Measurements from ENCODE around the gene YPEL1.
"Not testable (repeated sequence)": the region's sequence is repeated elsewhere in the genome, so short reads cannot be mapped to it uniquely, and the experiment has no call there.

YPEL1 gene

DNA sequence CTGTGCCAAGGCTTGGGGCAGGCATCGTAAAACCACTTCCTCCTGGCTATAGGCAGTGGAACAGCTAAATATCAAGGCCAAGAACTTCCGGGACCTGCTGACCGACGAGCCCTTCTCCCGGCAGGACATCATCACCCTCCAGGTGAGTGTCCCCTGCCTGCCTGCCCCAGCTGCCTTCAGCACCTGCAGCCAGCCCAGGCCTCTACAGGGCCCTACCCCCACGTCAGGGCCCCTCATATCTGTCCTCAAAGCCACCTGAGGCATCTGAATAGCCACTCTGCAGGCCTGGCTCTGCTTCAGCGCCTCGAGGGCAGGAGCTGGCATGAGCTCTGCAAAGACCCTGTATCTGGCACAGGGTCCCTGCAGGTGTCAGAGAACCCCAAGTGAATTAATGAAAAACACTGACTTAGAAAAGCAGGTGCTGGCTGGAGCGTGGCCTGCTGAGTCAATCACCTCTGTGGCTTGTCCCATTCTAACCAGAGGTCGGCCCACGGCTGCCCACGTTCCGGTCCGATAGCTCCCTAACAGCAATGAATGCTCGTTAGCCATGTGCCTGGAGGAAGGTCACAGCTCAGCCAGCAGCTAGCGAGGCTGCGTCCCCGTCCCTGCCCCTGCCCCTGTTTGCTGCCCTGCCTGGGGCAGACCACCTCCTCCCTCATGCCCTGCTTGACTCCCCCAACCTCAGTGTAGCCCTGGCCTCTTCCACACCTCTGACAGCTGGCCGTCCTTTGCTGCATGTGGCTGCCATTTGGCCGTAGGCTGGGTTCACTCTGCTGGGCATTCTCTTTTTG, 53.0 kb downstream of the YPEL1 start:
- Histone ChIP-seq H2AFZ (ENCODE audit: low read depth) (no peak overlapping the region), H3K27ac (no peak overlapping the region), H3K36me3 (ENCODE audit: insufficient read depth) (no peaks in the 10 kb centered on the region), H3K4me1 (ENCODE audit: low read depth, poor library complexity, severe bottlenecking) (peaks cover 9% of the 10 kb centered on the region), H3K9ac (no peak overlapping the region), H3K4me2 (no peak overlapping the region), H3K79me2 (ENCODE audit: insufficient read depth, low read depth) (no peaks in the 10 kb centered on the region), H3K27me3 (ENCODE audit: insufficient read depth, low read depth) (no peaks in the 10 kb centered on the region), H3K4me3 (IDR thresholded peaks at IDR 0.05; ENCODE audit: insufficient read depth, low read depth, low read length) (no peak overlapping the region), H4K20me1 (ENCODE audit: insufficient read depth) (no peaks in the 10 kb centered on the region)
- TF ChIP-seq, protein P1, sequence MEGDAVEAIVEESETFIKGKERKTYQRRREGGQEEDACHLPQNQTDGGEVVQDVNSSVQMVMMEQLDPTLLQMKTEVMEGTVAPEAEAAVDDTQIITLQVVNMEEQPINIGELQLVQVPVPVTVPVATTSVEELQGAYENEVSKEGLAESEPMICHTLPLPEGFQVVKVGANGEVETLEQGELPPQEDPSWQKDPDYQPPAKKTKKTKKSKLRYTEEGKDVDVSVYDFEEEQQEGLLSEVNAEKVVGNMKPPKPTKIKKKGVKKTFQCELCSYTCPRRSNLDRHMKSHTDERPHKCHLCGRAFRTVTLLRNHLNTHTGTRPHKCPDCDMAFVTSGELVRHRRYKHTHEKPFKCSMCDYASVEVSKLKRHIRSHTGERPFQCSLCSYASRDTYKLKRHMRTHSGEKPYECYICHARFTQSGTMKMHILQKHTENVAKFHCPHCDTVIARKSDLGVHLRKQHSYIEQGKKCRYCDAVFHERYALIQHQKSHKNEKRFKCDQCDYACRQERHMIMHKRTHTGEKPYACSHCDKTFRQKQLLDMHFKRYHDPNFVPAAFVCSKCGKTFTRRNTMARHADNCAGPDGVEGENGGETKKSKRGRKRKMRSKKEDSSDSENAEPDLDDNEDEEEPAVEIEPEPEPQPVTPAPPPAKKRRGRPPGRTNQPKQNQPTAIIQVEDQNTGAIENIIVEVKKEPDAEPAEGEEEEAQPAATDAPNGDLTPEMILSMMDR (conservative IDR thresholded peaks at IDR 0.05; ENCODE audit: low read depth, low read length), result no peak

DNA sequence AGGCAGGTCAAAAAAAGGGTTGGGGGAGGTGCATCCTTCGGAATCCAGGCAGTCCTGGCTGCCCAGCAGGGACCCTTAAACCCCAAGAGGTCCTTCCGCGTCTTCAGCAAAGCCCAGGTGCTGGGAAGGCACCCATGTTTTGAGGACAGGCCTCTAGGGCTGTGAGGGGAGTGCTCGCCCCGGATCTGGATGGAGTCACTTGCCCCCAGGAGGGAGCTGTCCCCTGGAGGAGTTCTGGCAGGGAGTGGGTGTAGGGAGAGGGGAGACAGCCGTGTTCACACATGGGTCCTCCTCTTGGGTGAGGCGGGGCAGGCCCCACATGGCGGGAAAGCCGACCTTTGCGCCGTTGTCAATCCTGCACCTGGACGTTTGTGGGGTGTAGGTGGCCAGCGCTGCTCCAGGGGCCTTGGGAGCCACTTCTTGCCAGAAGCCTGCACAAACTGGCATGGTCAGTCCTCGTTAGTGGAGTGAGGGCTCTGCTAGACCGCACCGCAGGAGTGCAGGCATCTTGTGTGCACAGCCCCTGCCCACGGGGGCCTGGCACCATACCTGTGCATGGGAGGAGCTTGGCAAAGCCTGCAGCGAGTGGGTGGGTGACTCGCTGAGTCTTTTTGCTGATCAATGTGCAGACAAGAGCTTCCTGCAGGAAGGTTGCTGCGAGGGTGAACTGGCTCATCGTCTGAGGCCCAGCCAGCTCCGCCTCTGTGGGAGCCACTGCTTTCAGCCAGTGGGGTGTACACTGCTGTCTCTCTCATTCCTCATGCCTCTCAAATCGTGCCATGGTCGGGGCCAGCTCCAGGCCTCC, 53.8 kb downstream of the YPEL1 start:
- Histone ChIP-seq H3K4me2 (no peak overlapping the region), H3K27me3 (ENCODE audit: insufficient read depth, low read depth) (no peaks in the 10 kb centered on the region), H3K9ac (no peak overlapping the region), H3K4me1 (ENCODE audit: low read depth, poor library complexity, severe bottlenecking) (peaks cover 9% of the 10 kb centered on the region), H3K4me3 (IDR thresholded peaks at IDR 0.05; ENCODE audit: insufficient read depth, low read depth, low read length) (no peak overlapping the region), H3K27ac (no peak overlapping the region), H2AFZ (ENCODE audit: low read depth) (no peak overlapping the region), H4K20me1 (ENCODE audit: insufficient read depth) (no peaks in the 10 kb centered on the region), H3K36me3 (ENCODE audit: insufficient read depth) (no peaks in the 10 kb centered on the region), H3K79me2 (ENCODE audit: insufficient read depth, low read depth) (no peaks in the 10 kb centered on the region)
- TF ChIP-seq, protein P1 (conservative IDR thresholded peaks at IDR 0.05; ENCODE audit: low read depth, low read length), result no peak

DNA sequence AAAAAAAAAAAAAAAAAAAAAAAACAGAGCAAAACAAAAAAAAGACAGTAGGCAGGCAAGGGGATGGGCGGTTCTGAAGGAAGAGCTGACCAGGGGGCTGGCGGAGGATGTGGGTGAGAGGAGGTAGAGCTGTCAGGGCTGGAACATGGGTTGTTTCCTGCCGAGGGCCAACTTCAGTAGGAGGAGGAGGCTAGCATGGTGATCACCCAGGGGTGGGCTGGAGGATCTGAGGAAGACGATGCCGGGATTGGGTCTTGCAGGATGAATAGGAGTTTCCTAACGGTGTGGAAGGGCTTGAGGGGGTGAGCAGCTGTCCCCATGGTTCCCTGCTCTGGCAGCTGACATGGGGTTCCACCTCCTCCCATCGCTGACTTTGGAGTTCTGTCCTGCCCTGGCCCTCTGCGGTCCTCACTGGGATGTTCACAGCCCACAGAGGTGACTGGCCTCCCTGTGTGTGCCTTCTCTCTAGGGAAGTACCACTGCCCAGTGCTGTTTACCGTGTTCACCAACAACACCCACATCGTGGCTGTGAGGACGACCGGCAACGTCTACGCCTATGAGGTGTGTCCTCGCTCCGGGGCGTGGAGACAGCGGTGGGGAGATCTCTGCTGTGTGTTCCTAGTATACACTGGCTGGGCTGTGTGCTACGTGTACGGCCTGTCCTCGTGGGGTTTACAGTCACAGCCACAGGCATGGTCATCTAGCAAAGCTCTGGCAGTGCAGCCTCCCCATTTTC, 54.6 kb downstream of the YPEL1 start:
- TF ChIP-seq, protein P1 (conservative IDR thresholded peaks at IDR 0.05; ENCODE audit: low read depth, low read length), result no peak
- H3K27ac ChIP-seq, result no peak overlapping the region
- peaks cover 9% of the 10 kb centered on the region for H3K4me1 ChIP-seq (ENCODE audit: low read depth, poor library complexity, severe bottlenecking)
- no peaks in the 10 kb centered on the region for H3K36me3 ChIP-seq (ENCODE audit: insufficient read depth)
- no peak overlapping the region for H3K4me2 ChIP-seq
- no peak overlapping the region for H3K9ac ChIP-seq
- no peaks in the 10 kb centered on the region for H4K20me1 ChIP-seq (ENCODE audit: insufficient read depth)
- no peak overlapping the region for H3K4me3 ChIP-seq (IDR thresholded peaks at IDR 0.05; ENCODE audit: insufficient read depth, low read depth, low read length)
- H3K27me3 ChIP-seq (ENCODE audit: insufficient read depth, low read depth), result no peaks in the 10 kb centered on the region
- H3K79me2 ChIP-seq (ENCODE audit: insufficient read depth, low read depth), result no peaks in the 10 kb centered on the region
- H2AFZ ChIP-seq (ENCODE audit: low read depth), result no peak overlapping the region

DNA sequence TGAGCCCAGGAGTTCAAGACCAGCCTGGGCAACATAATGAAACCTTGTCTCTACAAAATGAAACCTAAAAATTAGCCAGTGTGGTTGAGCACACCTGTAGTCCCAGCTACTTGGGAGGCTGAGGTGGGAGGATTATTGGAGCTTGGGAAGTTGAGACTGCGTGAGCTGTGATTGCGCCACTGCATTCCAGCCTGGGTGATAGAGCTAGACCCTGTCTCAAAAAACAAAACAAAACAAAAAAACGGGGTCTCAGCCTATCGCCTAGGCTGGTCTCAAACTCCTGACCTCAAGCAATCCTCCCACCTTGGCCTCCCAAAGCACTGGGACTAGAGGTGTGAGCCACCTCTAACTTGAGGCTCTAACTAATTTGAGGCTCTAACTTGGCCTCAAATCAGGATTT, 56.2 kb downstream of the YPEL1 start:
- H3K4me2 ChIP-seq, result no peak overlapping the region
- H3K79me2 ChIP-seq (ENCODE audit: insufficient read depth, low read depth), result no peaks in the 10 kb centered on the region
- no peaks in the 10 kb centered on the region for H4K20me1 ChIP-seq (ENCODE audit: insufficient read depth)
- H3K27me3 ChIP-seq (ENCODE audit: insufficient read depth, low read depth), result no peaks in the 10 kb centered on the region
- no peak overlapping the region for H3K4me3 ChIP-seq (IDR thresholded peaks at IDR 0.05; ENCODE audit: insufficient read depth, low read depth, low read length)
- peaks cover 9% of the 10 kb centered on the region for H3K4me1 ChIP-seq (ENCODE audit: low read depth, poor library complexity, severe bottlenecking)
- no peak overlapping the region for H3K9ac ChIP-seq
- H2AFZ ChIP-seq (ENCODE audit: low read depth), result no peak overlapping the region
- TF ChIP-seq, protein P1 (conservative IDR thresholded peaks at IDR 0.05; ENCODE audit: low read depth, low read length), result no peak
- H3K27ac ChIP-seq, result no peak overlapping the region
- no peaks in the 10 kb centered on the region for H3K36me3 ChIP-seq (ENCODE audit: insufficient read depth)

DNA sequence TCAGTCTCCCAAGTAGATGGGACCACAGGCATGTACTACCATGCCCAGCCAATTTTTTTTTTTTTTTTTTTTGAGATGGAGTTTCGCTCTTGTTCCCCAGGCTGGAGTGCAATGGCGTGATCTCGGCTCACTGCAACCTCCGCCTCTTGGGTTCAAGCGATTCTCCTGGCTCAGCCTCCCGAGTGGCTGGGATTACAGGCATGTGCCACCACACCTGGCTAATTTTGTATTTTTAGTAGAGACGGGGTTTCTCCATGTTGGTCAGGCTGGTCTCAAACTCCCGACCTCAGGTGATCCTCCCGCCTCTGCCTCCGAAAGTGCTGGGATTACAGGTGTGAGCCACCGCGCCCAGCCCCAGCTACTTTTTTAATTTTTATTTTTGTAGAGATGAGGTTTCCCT, 56.8 kb downstream of the YPEL1 start:
- H3K4me2 ChIP-seq; H3K79me2 ChIP-seq (ENCODE audit: insufficient read depth, low read depth); H3K9ac ChIP-seq; H2AFZ ChIP-seq (ENCODE audit: low read depth); H3K4me1 ChIP-seq (ENCODE audit: low read depth, poor library complexity, severe bottlenecking); H3K27me3 ChIP-seq (ENCODE audit: insufficient read depth, low read depth); H4K20me1 ChIP-seq (ENCODE audit: insufficient read depth); H3K4me3 ChIP-seq (IDR thresholded peaks at IDR 0.05; ENCODE audit: insufficient read depth, low read depth, low read length); H3K36me3 ChIP-seq (ENCODE audit: insufficient read depth); H3K27ac ChIP-seq: not testable (repeated sequence)

Data from KMS-11 (cell line).